IMR-90 (cell line): Measurements from ENCODE around the gene GCNT2. TPM values are rescaled to one million over a fixed set of nuclear protein-coding genes. Genes with fewer than 3 reads are reported as not detected.

Source experiments
- ATAC-seq: fragments of 200-7000 bp; cut with Tn5 transposase; 2 replicates; pipeline ENCODE4 v1.9.1; 2020; ENCODE audit warnings: low read depth, mild to moderate bottlenecking, moderate library complexity
- BruUV-seq: library from RNA; stranded (reverse); fragments of 400-500 nt; replicated peaks from 2 replicates; lab custom pipeline; 2021; lab: Mats Ljungman, UMichigan
- CTCF ChIA-PET: fragments of 300-600 bp; formaldehyde crosslinking; extraction: SDS; loops from one replicate; lab custom pipeline; 2021; ENCODE audit warnings: antibody characterized with exemption; lab: Yijun Ruan, JAX
- POLR2A ChIA-PET: fragments of 300-600 bp; sonication (Branson Sonifier 250); formaldehyde crosslinking; loops from one replicate; lab custom pipeline; 2022; ENCODE audit warnings: antibody characterized with exemption; ENCODE audit not compliant: unreplicated experiment; lab: Charles Lee
- DNase-seq: peaks from one replicate; pipeline ENCODE4 v3.0.0; 2013
- H2AFZ ChIP-seq: replicated peaks from 2 replicates; pipeline ENCODE3; 2013; ENCODE audit warnings: low read length, mild to moderate bottlenecking; ENCODE audit not compliant: poor library complexity
- H2AK5ac ChIP-seq: 2 replicates; pipeline ENCODE4 v1.6.1; 2013; ENCODE audit warnings: low read depth, low read length, inconsistent platforms
- H2AK9ac ChIP-seq: replicated peaks from 2 replicates; pipeline ENCODE3; 2013; ENCODE audit warnings: mild to moderate bottlenecking, low read depth, low read length, moderate library complexity; ENCODE audit not compliant: poor library complexity
- H2BK120ac ChIP-seq: 2 replicates; pipeline ENCODE4 v1.6.1; 2013; ENCODE audit warnings: low read depth, low read length, inconsistent platforms
- H2BK15ac ChIP-seq: 3 replicates; pipeline ENCODE4 v1.6.1; 2013; ENCODE audit warnings: low read depth, low read length, inconsistent platforms
- H2BK20ac ChIP-seq: 2 replicates; pipeline ENCODE4 v1.6.1; 2013; ENCODE audit warnings: low read depth, mild to moderate bottlenecking, inconsistent platforms, low read length, moderate library complexity
- H2BK5ac ChIP-seq: 2 replicates; pipeline ENCODE4 v1.6.1; 2013; ENCODE audit warnings: mild to moderate bottlenecking, low read depth, low read length, inconsistent platforms; ENCODE audit not compliant: poor library complexity, severe bottlenecking
- H3K14ac ChIP-seq: replicated peaks from 2 replicates; pipeline ENCODE4 v1.6.1; 2013; ENCODE audit warnings: low read depth, low read length, inconsistent platforms
- H3K18ac ChIP-seq: 2 replicates; pipeline ENCODE4 v1.6.1; 2013; ENCODE audit warnings: low read depth, low read length, control low read depth
- H3K23ac ChIP-seq: 2 replicates; pipeline ENCODE4 v1.6.1; 2013; ENCODE audit warnings: low read depth, low read length, inconsistent platforms
- H3K27ac ChIP-seq: 2 replicates; pipeline ENCODE4 v1.5.1; 2013; ENCODE audit warnings: mild to moderate bottlenecking, control low read depth, low read length; ENCODE audit not compliant: insufficient read depth
- H3K27me3 ChIP-seq: 2 replicates; pipeline ENCODE4 v1.6.1; 2013; ENCODE audit warnings: low read length; ENCODE audit not compliant: control insufficient read depth, insufficient read depth
- H3K36me3 ChIP-seq: 2 replicates; pipeline ENCODE4 v1.6.1; 2013; ENCODE audit warnings: low read length, mixed read lengths; ENCODE audit not compliant: control insufficient read depth, insufficient read depth
- H3K4ac ChIP-seq: 2 replicates; pipeline ENCODE4 v1.6.1; 2013; ENCODE audit warnings: low read depth, low read length, inconsistent platforms
- H3K4me1 ChIP-seq: 2 replicates; pipeline ENCODE4 v1.6.1; 2013; ENCODE audit warnings: low read length, mixed read lengths; ENCODE audit not compliant: control insufficient read depth, insufficient read depth
- H3K4me2 ChIP-seq: 2 replicates; pipeline ENCODE4 v1.6.1; 2013; ENCODE audit warnings: low read depth, mild to moderate bottlenecking, control low read depth, low read length, moderate library complexity
- H3K4me3 ChIP-seq: 2 replicates; pipeline ENCODE4 v1.5.1; 2013; ENCODE audit warnings: low read depth, mild to moderate bottlenecking, control low read depth, low read length, moderate library complexity; ENCODE audit not compliant: insufficient read depth
- H3K56ac ChIP-seq: 2 replicates; pipeline ENCODE4 v1.6.1; 2013; ENCODE audit warnings: low read length, inconsistent platforms; ENCODE audit not compliant: insufficient read depth; ENCODE audit errors: extremely low read depth
- H3K79me1 ChIP-seq, 2 experiments: 2 replicates each; pipeline ENCODE4 v1.6.1; 2013; ENCODE audit warnings: low read length in 2 of 2, inconsistent platforms in 1 of 2, low read depth in 1 of 2
- H3K9ac ChIP-seq: 2 replicates; pipeline ENCODE4 v1.6.1; 2013; ENCODE audit warnings: low read depth, low read length, control low read depth
- H3K9me1 ChIP-seq: 2 replicates; pipeline ENCODE4 v1.6.1; 2013; ENCODE audit warnings: low read length, inconsistent platforms; ENCODE audit not compliant: insufficient read depth
- H3K9me3 ChIP-seq: 2 replicates; pipeline ENCODE4 v1.6.1; 2013; ENCODE audit warnings: low read length; ENCODE audit not compliant: control insufficient read depth, insufficient read depth
- H4K20me1 ChIP-seq: 2 replicates; pipeline ENCODE4 v1.6.1; 2013; ENCODE audit warnings: low read length, inconsistent platforms; ENCODE audit not compliant: insufficient read depth
- H4K5ac ChIP-seq: 2 replicates; pipeline ENCODE4 v1.6.1; 2013; ENCODE audit warnings: mild to moderate bottlenecking, low read depth, low read length, control low read depth
- H4K8ac ChIP-seq, 2 experiments: 2 replicates each; pipeline ENCODE4 v1.6.1; 2013; ENCODE audit warnings: low read depth in 2 of 2, low read length in 2 of 2, control low read depth in 1 of 2, inconsistent platforms in 1 of 2
- H4K91ac ChIP-seq: 2 replicates; pipeline ENCODE4 v1.6.1; 2013; ENCODE audit warnings: low read depth, low read length, inconsistent platforms; ENCODE audit not compliant: insufficient read depth
- BHLHE40 ChIP-seq: fragments of 150-350 bp; IDR thresholded peaks from 2 replicates; pipeline ENCODE4 v1.6.1; 2016; ENCODE audit warnings: mild to moderate bottlenecking, low read depth, low read length
- CEBPB ChIP-seq: IDR thresholded peaks from 2 replicates; pipeline ENCODE4 v1.6.1; 2012; ENCODE audit warnings: low read depth, low read length, improper control_type of control experiment
- CHD1 ChIP-seq: IDR thresholded peaks from 2 replicates; pipeline ENCODE4 v1.6.1; 2012; ENCODE audit warnings: low read depth, low read length, improper control_type of control experiment
- FOS ChIP-seq: fragments of 150-350 bp; IDR thresholded peaks from 2 replicates; pipeline ENCODE4 v1.6.1; 2016; ENCODE audit warnings: low read depth, low read length
- MAFK ChIP-seq: IDR thresholded peaks from 2 replicates; pipeline ENCODE4 v1.6.1; 2012; ENCODE audit warnings: low read depth, low read length, improper control_type of control experiment
- MAZ ChIP-seq: IDR thresholded peaks from 2 replicates; pipeline ENCODE4 v1.6.1; 2012; ENCODE audit warnings: low read depth, mild to moderate bottlenecking, low read length, improper control_type of control experiment, moderate library complexity, borderline replicate concordance
- MXI1 ChIP-seq: IDR thresholded peaks from 2 replicates; pipeline ENCODE4 v1.6.1; 2012; ENCODE audit warnings: low read depth, mild to moderate bottlenecking, low read length, moderate library complexity, borderline replicate concordance
- NFE2L2 ChIP-seq: fragments of 150-350 bp; IDR thresholded peaks from 2 replicates; pipeline ENCODE4 v1.6.1; 2016; ENCODE audit warnings: low read depth, mild to moderate bottlenecking, low read length
- POLR2A ChIP-seq: IDR thresholded peaks from 2 replicates; pipeline ENCODE4 v1.6.1; 2012; ENCODE audit warnings: mild to moderate bottlenecking, low read depth, low read length
- RAD21 ChIP-seq: IDR thresholded peaks from 2 replicates; pipeline ENCODE4 v1.6.1; 2012; ENCODE audit warnings: low read length, improper control_type of control experiment
- RCOR1 ChIP-seq: IDR thresholded peaks from 2 replicates; pipeline ENCODE4 v1.6.1; 2012; ENCODE audit warnings: mild to moderate bottlenecking, low read length, improper control_type of control experiment; ENCODE audit not compliant: insufficient replicate concordance
- RFX5 ChIP-seq: IDR thresholded peaks from 2 replicates; pipeline ENCODE4 v1.8.0; 2012; ENCODE audit warnings: low read depth, mild to moderate bottlenecking, low read length, moderate library complexity
- SMC3 ChIP-seq: fragments of 150-350 bp; IDR thresholded peaks from 2 replicates; pipeline ENCODE4 v1.6.1; 2016; ENCODE audit warnings: low read depth, mild to moderate bottlenecking, antibody characterized with exemption, low read length, moderate library complexity
- WGBS, 2 experiments: methylation state at CpG; one replicate each; pipeline versions ENCODE4 v1.1.5 to v1.1.7; 2013; ENCODE audit warnings: missing lambda C conversion rate in 2 of 2; ENCODE audit not compliant: insufficient read length in 1 of 2; ENCODE audit errors: extremely low coverage in 2 of 2; 5-methylcytosine and 5-hydroxymethylcytosine counted together
- dilution Hi-C: fragments of 300-500 bp; cut with HindIII; formaldehyde crosslinking; loops from one replicate; pipeline ENCODE4 v1.14.3; 2018; ENCODE audit warnings: low sequenced_read_pairs; ENCODE audit not compliant: unreplicated experiment
- in situ Hi-C: fragments of 300-500 bp; cut with MboI; formaldehyde crosslinking; loops from 3 replicates; pipeline ENCODE4 v1.14.3; 2019; ENCODE audit warnings: low sequenced_read_pairs, inconsistent platforms, mixed read lengths
- intact Hi-C: fragments of 100-400 bp; cut with micrococcal nuclease; formaldehyde crosslinking; loops from 2 replicates; pipeline ENCODE4 v1.10.0; 2022
- polyA plus RNA-seq, 3 experiments: library from polyadenylated mRNA; depleted of rRNA; stranded (reverse); fragments of >200 nt; gene quantifications; 2 replicates each; pipeline ENCODE4 v1.2.3, GENCODE V29; 2012; ENCODE audit warnings: low replicate concordance in 1 of 3
- total RNA-seq: library from RNA; depleted of rRNA; stranded (reverse); fragments of >200 nt; gene quantifications from 2 replicates; pipeline ENCODE4 v1.2.3, GENCODE V29; 2012
- TF ChIP-seq, protein P1 (sequence below): fragments of 150-350 bp; IDR thresholded peaks from 2 replicates; pipeline ENCODE4 v1.6.1; 2017; ENCODE audit warnings: mild to moderate bottlenecking, antibody characterized with exemption, low read length, low read depth
- TF ChIP-seq, protein P2 (sequence below): fragments of 150-350 bp; IDR thresholded peaks from 2 replicates; pipeline ENCODE4 v1.6.1; 2016; ENCODE audit warnings: low read depth, mild to moderate bottlenecking, low read length, moderate library complexity, borderline replicate concordance
- TF ChIP-seq, protein P3 (sequence below): conservative IDR thresholded peaks from 2 replicates; pipeline ENCODE4 v1.5.1; 2012; ENCODE audit warnings: mild to moderate bottlenecking, low read depth, low read length, improper control_type of control experiment

The GCNT2 gene
- total and polyA plus RNA-seq, 2 of the 4 experiments (the other 2 are of a cell fraction), result 0.34 to 0.90 TPM

DNA sequence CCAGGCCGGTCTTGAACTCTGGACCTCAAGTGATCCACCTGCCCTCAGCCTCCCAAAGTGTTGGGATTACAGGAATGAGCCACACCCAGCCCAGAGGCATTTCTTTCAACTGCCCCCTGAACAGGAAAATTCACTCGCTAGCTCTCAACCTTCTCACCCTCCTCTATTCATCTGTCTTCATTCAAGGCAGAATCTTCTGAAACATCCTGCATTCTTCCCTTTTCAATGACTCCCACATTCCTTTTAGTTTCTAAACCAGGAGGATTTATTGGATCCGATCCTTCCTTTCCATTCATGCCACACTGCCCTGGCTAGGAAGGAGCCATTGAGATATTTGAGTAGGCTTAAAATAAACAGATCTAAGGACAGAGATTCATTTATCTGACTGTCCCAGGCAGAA is 120.4 kb downstream of the GCNT2 start:
- 80% methylated on average over 1 of the region's 3 CpGs; no CpG with 5 or more reads in 1 of the 2 experiments for WGBS, 2 experiments
- H3K4ac ChIP-seq, result no peak overlapping the region
- no peak overlapping the region for H3K27ac ChIP-seq
- H2AK5ac ChIP-seq, result no peak overlapping the region
- dilution Hi-C loops (no loop called here), in situ Hi-C loops (no loop called here), intact Hi-C loops (no loop called here)
- no TSS peak for BruUV-seq
- no peaks in the 10 kb centered on the region for H3K9me1 ChIP-seq
- no peak overlapping the region for H3K4me2 ChIP-seq
- H2BK20ac ChIP-seq, result no peak overlapping the region
- H3K9me3 ChIP-seq, result no peaks in the 10 kb centered on the region; the same call in 1 of the 2 replicates
- H3K23ac ChIP-seq, result no peak overlapping the region
- H2BK5ac ChIP-seq, result no peak overlapping the region
- H2BK120ac ChIP-seq, result no peak overlapping the region
- no peaks in the 10 kb centered on the region for H3K4me1 ChIP-seq
- no peaks in the 10 kb centered on the region for H3K79me1 ChIP-seq
- ATAC-seq, result no peak
- no peak overlapping the region for H4K8ac ChIP-seq
- H2BK15ac ChIP-seq, result no peak overlapping the region
- no peak for DNase-seq
- H3K27me3 ChIP-seq, result no peaks in the 10 kb centered on the region
- no peak overlapping the region for H2AFZ ChIP-seq
- no peak overlapping the region for H3K9ac ChIP-seq
- H3K14ac ChIP-seq, result no peak overlapping the region
- no peak overlapping the region for H3K18ac ChIP-seq
- no peaks in the 10 kb centered on the region for H3K36me3 ChIP-seq
- H4K5ac ChIP-seq, result no peak overlapping the region
- no peak overlapping the region for H3K4me3 ChIP-seq
- no peak overlapping the region for H3K56ac ChIP-seq
- H4K20me1 ChIP-seq, result no peaks in the 10 kb centered on the region
- H4K91ac ChIP-seq, result no peak overlapping the region
- POLR2A ChIA-PET, result no interaction called here
- CTCF ChIA-PET, result no interaction called here
- TF ChIP-seq MAZ (no peak), RAD21 (no peak), NFE2L2 (no peak), CHD1 (no peak), MAFK (no peak), BHLHE40 (no peak), CEBPB (no peak), SMC3 (no peak), FOS (no peak), RCOR1 (no peak), MXI1 (no peak), POLR2A (no peak), RFX5 (no peak)
- TF ChIP-seq, protein P1, sequence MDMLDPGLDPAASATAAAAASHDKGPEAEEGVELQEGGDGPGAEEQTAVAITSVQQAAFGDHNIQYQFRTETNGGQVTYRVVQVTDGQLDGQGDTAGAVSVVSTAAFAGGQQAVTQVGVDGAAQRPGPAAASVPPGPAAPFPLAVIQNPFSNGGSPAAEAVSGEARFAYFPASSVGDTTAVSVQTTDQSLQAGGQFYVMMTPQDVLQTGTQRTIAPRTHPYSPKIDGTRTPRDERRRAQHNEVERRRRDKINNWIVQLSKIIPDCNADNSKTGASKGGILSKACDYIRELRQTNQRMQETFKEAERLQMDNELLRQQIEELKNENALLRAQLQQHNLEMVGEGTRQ, result no peak
- TF ChIP-seq, protein P2, sequence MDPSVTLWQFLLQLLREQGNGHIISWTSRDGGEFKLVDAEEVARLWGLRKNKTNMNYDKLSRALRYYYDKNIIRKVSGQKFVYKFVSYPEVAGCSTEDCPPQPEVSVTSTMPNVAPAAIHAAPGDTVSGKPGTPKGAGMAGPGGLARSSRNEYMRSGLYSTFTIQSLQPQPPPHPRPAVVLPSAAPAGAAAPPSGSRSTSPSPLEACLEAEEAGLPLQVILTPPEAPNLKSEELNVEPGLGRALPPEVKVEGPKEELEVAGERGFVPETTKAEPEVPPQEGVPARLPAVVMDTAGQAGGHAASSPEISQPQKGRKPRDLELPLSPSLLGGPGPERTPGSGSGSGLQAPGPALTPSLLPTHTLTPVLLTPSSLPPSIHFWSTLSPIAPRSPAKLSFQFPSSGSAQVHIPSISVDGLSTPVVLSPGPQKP, result no peak
- TF ChIP-seq, protein P3, sequence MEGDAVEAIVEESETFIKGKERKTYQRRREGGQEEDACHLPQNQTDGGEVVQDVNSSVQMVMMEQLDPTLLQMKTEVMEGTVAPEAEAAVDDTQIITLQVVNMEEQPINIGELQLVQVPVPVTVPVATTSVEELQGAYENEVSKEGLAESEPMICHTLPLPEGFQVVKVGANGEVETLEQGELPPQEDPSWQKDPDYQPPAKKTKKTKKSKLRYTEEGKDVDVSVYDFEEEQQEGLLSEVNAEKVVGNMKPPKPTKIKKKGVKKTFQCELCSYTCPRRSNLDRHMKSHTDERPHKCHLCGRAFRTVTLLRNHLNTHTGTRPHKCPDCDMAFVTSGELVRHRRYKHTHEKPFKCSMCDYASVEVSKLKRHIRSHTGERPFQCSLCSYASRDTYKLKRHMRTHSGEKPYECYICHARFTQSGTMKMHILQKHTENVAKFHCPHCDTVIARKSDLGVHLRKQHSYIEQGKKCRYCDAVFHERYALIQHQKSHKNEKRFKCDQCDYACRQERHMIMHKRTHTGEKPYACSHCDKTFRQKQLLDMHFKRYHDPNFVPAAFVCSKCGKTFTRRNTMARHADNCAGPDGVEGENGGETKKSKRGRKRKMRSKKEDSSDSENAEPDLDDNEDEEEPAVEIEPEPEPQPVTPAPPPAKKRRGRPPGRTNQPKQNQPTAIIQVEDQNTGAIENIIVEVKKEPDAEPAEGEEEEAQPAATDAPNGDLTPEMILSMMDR, result no peak
- no peak overlapping the region for H2AK9ac ChIP-seq
